Lung (tissue), 12 donors: Measurements from ENCODE around the gene THY1. TPM values are rescaled to one million over a fixed set of nuclear protein-coding genes. Genes with fewer than 3 reads are reported as not detected.

ENCODE experiments used
- ATAC-seq: fragments of 200-7000 bp; cut with Tn5 transposase; one replicate; pipeline ENCODE4 v1.9.1; 2020; ENCODE audit warnings: moderate number of reproducible peaks; ENCODE audit not compliant: insufficient read depth, low FRiP score
- DNase-seq, 3 donors: peaks; one replicate each; pipeline ENCODE4 v3.0.0-alpha.2; 2013 to 2017
- H3K27ac ChIP-seq, 2 donors: one replicate each; pipeline ENCODE4 v1.5.1; 2013; ENCODE audit warnings: mild to moderate bottlenecking in 2 of 2, moderate library complexity in 2 of 2, control low read depth in 1 of 2, inconsistent platforms in 1 of 2, low read depth in 1 of 2, low read length in 1 of 2
- H3K27me3 ChIP-seq, 3 donors: one replicate each; pipeline ENCODE4 v1.5.1; 2013; ENCODE audit warnings: low read length in 2 of 3; ENCODE audit not compliant: control insufficient read depth in 3 of 3, insufficient read depth in 3 of 3
- H3K36me3 ChIP-seq, 4 donors: one replicate each; pipeline ENCODE4 v1.5.1; 2013; ENCODE audit warnings: low read length in 4 of 4, mild to moderate bottlenecking in 1 of 4, moderate library complexity in 1 of 4; ENCODE audit not compliant: control insufficient read depth in 4 of 4, insufficient read depth in 4 of 4
- H3K4me1 ChIP-seq, 5 donors: one replicate each; pipeline ENCODE4 v1.5.1; 2013; ENCODE audit warnings: low read length in 5 of 5, mild to moderate bottlenecking in 2 of 5, moderate library complexity in 1 of 5; ENCODE audit not compliant: control insufficient read depth in 5 of 5, insufficient read depth in 5 of 5
- H3K4me3 ChIP-seq: one replicate; pipeline ENCODE4 v1.5.1; 2013; ENCODE audit warnings: mild to moderate bottlenecking, control low read depth, moderate library complexity
- H3K9ac ChIP-seq, 2 donors: one replicate each; pipeline ENCODE4 v1.5.1; 2013; ENCODE audit warnings: low read length in 2 of 2, control low read depth in 1 of 2; ENCODE audit not compliant: insufficient read depth in 1 of 2
- H3K9me3 ChIP-seq, 4 donors: one replicate each; pipeline ENCODE4 v1.5.1; 2013; ENCODE audit warnings: low read length in 3 of 4, mild to moderate bottlenecking in 1 of 4, moderate library complexity in 1 of 4; ENCODE audit not compliant: control insufficient read depth in 4 of 4, insufficient read depth in 3 of 4
- CTCF ChIP-seq: IDR thresholded peaks from 2 replicates; pipeline ENCODE4 v1.5.1; 2012; ENCODE audit warnings: mild to moderate bottlenecking; ENCODE audit errors: control extremely low read depth, extremely low read depth
- WGBS, 2 donors: extraction: QIAGEN DNeasy Blood & Tissue Kit; methylation state at CpG; one replicate each; pipeline ENCODE4 v1.1.7; 2013; 5-methylcytosine and 5-hydroxymethylcytosine counted together
- polyA plus RNA-seq, 2 donors: library from polyadenylated mRNA; stranded (reverse); fragments of 200-250 nt; gene quantifications; one replicate each; pipeline ENCODE4 v1.2.1, GENCODE V29; 2013
- total RNA-seq, 2 donors: library from RNA; depleted of rRNA in 1 of 2; stranded (reverse); fragments of >200 nt in 1 of 2; gene quantifications; one replicate each; pipeline ENCODE4 v1.2.1, GENCODE V29; 2014 to 2021
- donor health status: control.
- donor health status: control.
- donor health status: Bipolar disorder and iron deficiency.
- donor health status: healthy.
- donor health status: DM: yes; HTN: yes; CAD: no.

THY1 gene
- total and polyA plus RNA-seq, 4 donors = 5.1 to 44.2 (median 13.3) TPM

GRCh38 chr11:119417726-119418540 lies 5.0 kb downstream of the THY1 start:
- no peak for TF ChIP-seq CTCF
- DNase-seq = no peak
- Histone ChIP-seq H3K9me3 (no peaks in the 10 kb centered on the region), H3K4me3 (no peak overlapping the region), H3K9ac (no peak overlapping the region), H3K4me1 (peaks cover 0 to 14% (median 3%) of the 10 kb centered on the region in 5 donors), H3K27me3 (peaks cover 0 to 18% (median 12%) of the 10 kb centered on the region in 3 donors), H3K36me3 (no peaks in the 10 kb centered on the region), H3K27ac (no peak overlapping the region)
- WGBS, 2 donors = 73 to 76% methylated on average over 19 of the region's 19 CpGs
- no peak for ATAC-seq

GRCh38 chr11:119416606-119417580 lies 6.1 kb downstream of the THY1 start:
- Histone ChIP-seq H3K9me3 (no peaks in the 10 kb centered on the region), H3K27ac (no peak overlapping the region), H3K9ac (no peak overlapping the region), H3K4me3 (no peak overlapping the region), H3K4me1 (peaks cover 0 to 13% (median 0%) of the 10 kb centered on the region in 5 donors), H3K36me3 (no peaks in the 10 kb centered on the region), H3K27me3 (peaks cover 0 to 16% (median 10%) of the 10 kb centered on the region in 3 donors)
- WGBS, 2 donors = 90 to 91% methylated on average over 16 of the region's 16 CpGs
- TF ChIP-seq CTCF = no peak
- peak; percentile 15 for ATAC-seq
- no peak for DNase-seq

DNA sequence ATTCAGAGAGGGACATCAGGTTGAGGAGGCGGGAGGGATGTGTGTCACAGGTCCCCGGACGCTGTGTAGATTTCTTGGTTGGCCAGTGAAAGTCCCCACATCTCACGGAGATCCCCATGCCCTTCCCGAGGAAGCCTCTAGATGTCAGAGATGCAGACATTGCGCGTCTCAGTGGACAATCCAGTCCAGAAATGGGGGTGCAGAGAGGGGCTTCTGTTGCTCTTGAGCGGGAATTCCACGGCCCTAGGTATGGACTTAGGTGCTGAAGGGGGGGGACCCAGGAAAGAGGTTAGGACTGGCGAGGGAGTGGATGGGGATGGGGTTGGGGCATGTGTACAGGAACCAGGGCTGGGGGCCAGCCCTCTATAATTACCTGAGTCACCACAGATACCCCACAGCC lies 7.0 kb downstream of the THY1 start:
- Histone ChIP-seq H3K27ac (no peak overlapping the region), H3K27me3 (peaks cover 0 to 7% (median 2%) of the 10 kb centered on the region in 3 donors), H3K4me3 (no peak overlapping the region), H3K9ac (no peak overlapping the region), H3K4me1 (peaks cover 0 to 4% (median 0%) of the 10 kb centered on the region in 5 donors), H3K9me3 (no peaks in the 10 kb centered on the region), H3K36me3 (no peaks in the 10 kb centered on the region)
- 94 to 96% methylated on average over 10 of the region's 10 CpGs for WGBS, 2 donors
- ATAC-seq = no peak
- no peak for DNase-seq
- no peak for TF ChIP-seq CTCF
